ENCODE results near the gene TSHR.
A peak's percentile ranks its signal among the peaks of the same experiment; 100 is the strongest.

TSHR gene

GRCh38 chr14:80988735-80989429 lies 33.5 kb downstream of the TSHR start:
- 83% methylated on average over 6 of the region's 6 CpGs for WGBS (ENCODE audit: insufficient coverage)
- Histone ChIP-seq H3K27ac (ENCODE audit: insufficient read depth in 1 of 2, low read depth in 1 of 2, low read length in 2 of 2, poor library complexity in 1 of 2, severe bottlenecking in 2 of 2) (no peak overlapping the region), H3K4me3 (ENCODE audit: control insufficient read depth in 1 of 7, extremely low read depth in 1 of 7, insufficient read depth in 4 of 7, low read depth in 2 of 7, low read length in 6 of 7) (no peak overlapping the region), H3K9me3 (ENCODE audit: control extremely low read depth in 1 of 5, control insufficient read depth in 4 of 5, insufficient read depth in 2 of 5, low read depth in 1 of 5, low read length in 4 of 5) (no peaks in the 10 kb centered on the region), H3K27me3 (replicated peaks in 2 of 5; ENCODE audit: control insufficient read depth in 4 of 5, insufficient read depth in 5 of 5, low read length in 4 of 5) (peaks cover 0 to 3% (median 0%) of the 10 kb centered on the region in 5 experiments), H3K36me3 (ENCODE audit: control insufficient read depth in 4 of 4, insufficient read depth in 4 of 4, low read length in 3 of 4) (no peaks in the 10 kb centered on the region), H3K4me1 (ENCODE audit: control extremely low read depth in 1 of 4, control insufficient read depth in 4 of 4, insufficient read depth in 4 of 4, low read length in 3 of 4) (no peaks in the 10 kb centered on the region)
- peak in 2 of 3 donors; percentile 17 to 19 for DNase-seq
- POLR2A ChIA-PET: no interaction called here
- CTCF ChIA-PET: interaction anchor here (0.7 to 6.6 kb wide), 9 partner anchors 8 to 223 kb away, joined by 3 to 59 read pairs (median 4); partner anchors contain the start of gene TSHR

- CTCF ChIA-PET: interaction anchor here (1.2 kb wide), 1 partner anchor 220 kb away, joined by 4 read pairs; no protein-coding TSS in a partner anchor
- POLR2A ChIA-PET: no interaction called here
- H3K27me3 ChIP-seq (replicated peaks in 2 of 5; ENCODE audit: control insufficient read depth in 4 of 5, insufficient read depth in 5 of 5, low read length in 4 of 5): peaks cover 0 to 3% (median 0%) of the 10 kb centered on the region in 5 experiments
- H3K4me1 ChIP-seq (ENCODE audit: control extremely low read depth in 1 of 4, control insufficient read depth in 4 of 4, insufficient read depth in 4 of 4, low read length in 3 of 4): peaks cover 0 to 5% (median 1%) of the 10 kb centered on the region in 4 experiments
- no peaks in the 10 kb centered on the region for H3K36me3 ChIP-seq (ENCODE audit: control insufficient read depth in 4 of 4, insufficient read depth in 4 of 4, low read length in 3 of 4)
- no peak overlapping the region for H3K27ac ChIP-seq (ENCODE audit: insufficient read depth in 1 of 2, low read depth in 1 of 2, low read length in 2 of 2, poor library complexity in 1 of 2, severe bottlenecking in 2 of 2)
- DNase-seq: no peak
- no peaks in the 10 kb centered on the region for H3K9me3 ChIP-seq (ENCODE audit: control extremely low read depth in 1 of 5, control insufficient read depth in 4 of 5, insufficient read depth in 2 of 5, low read depth in 1 of 5, low read length in 4 of 5)
- WGBS (ENCODE audit: insufficient coverage): 100% methylated on average over 2 of the region's 3 CpGs
- H3K4me3 ChIP-seq (ENCODE audit: control insufficient read depth in 1 of 7, extremely low read depth in 1 of 7, insufficient read depth in 4 of 7, low read depth in 2 of 7, low read length in 6 of 7): no peak overlapping the region
These were observed 37.2 kb downstream of the TSHR start for GRCh38 chr14:80992580-80992979.

GRCh38 chr14:80996049-80996901 lies 40.9 kb downstream of the TSHR start:
- Histone ChIP-seq H3K27ac (ENCODE audit: insufficient read depth in 1 of 2, low read depth in 1 of 2, low read length in 2 of 2, poor library complexity in 1 of 2, severe bottlenecking in 2 of 2) (no peak overlapping the region), H3K36me3 (ENCODE audit: control insufficient read depth in 4 of 4, insufficient read depth in 4 of 4, low read length in 3 of 4) (no peaks in the 10 kb centered on the region), H3K4me1 (ENCODE audit: control extremely low read depth in 1 of 4, control insufficient read depth in 4 of 4, insufficient read depth in 4 of 4, low read length in 3 of 4) (peaks cover 0 to 5% (median 1%) of the 10 kb centered on the region in 4 experiments), H3K27me3 (replicated peaks in 2 of 5; ENCODE audit: control insufficient read depth in 4 of 5, insufficient read depth in 5 of 5, low read length in 4 of 5) (peaks cover 0 to 5% (median 2%) of the 10 kb centered on the region in 5 experiments), H3K9me3 (ENCODE audit: control extremely low read depth in 1 of 5, control insufficient read depth in 4 of 5, insufficient read depth in 2 of 5, low read depth in 1 of 5, low read length in 4 of 5) (no peaks in the 10 kb centered on the region), H3K4me3 (ENCODE audit: control insufficient read depth in 1 of 7, extremely low read depth in 1 of 7, insufficient read depth in 4 of 7, low read depth in 2 of 7, low read length in 6 of 7) (peak overlapping the region in 2 of 7 experiments; percentile 46 to 52)
- peak; percentile 69 to 84 (median 79) for DNase-seq
- ChIA-PET CTCF (interaction anchor here (0.9 to 5.0 kb wide), 26 partner anchors 9 to 468 kb away, joined by 3 to 48 read pairs (median 4); no protein-coding TSS in a partner anchor), POLR2A (interaction anchor here (1.0 kb wide), 1 partner anchor 174 kb away, joined by 3 read pairs; no protein-coding TSS in a partner anchor)
- WGBS (ENCODE audit: insufficient coverage): 49% methylated on average over 10 of the region's 13 CpGs

GRCh38 chr14:81001447-81001846 lies 46.0 kb downstream of the TSHR start:
- H3K27me3 ChIP-seq (replicated peaks in 2 of 5; ENCODE audit: control insufficient read depth in 4 of 5, insufficient read depth in 5 of 5, low read length in 4 of 5): peaks cover 0 to 8% (median 2%) of the 10 kb centered on the region in 5 experiments
- no peak overlapping the region for H3K4me3 ChIP-seq (ENCODE audit: control insufficient read depth in 1 of 7, extremely low read depth in 1 of 7, insufficient read depth in 4 of 7, low read depth in 2 of 7, low read length in 6 of 7)
- H3K36me3 ChIP-seq (ENCODE audit: control insufficient read depth in 4 of 4, insufficient read depth in 4 of 4, low read length in 3 of 4): no peaks in the 10 kb centered on the region
- H3K4me1 ChIP-seq (ENCODE audit: control extremely low read depth in 1 of 4, control insufficient read depth in 4 of 4, insufficient read depth in 4 of 4, low read length in 3 of 4): peaks cover 0 to 2% (median under 1%) of the 10 kb centered on the region in 4 experiments
- ChIA-PET POLR2A (no interaction called here), CTCF (interaction anchor here (3.0 kb wide), 1 partner anchor 13 kb away, joined by 15 read pairs; no protein-coding TSS in a partner anchor)
- no peak for DNase-seq
- WGBS (ENCODE audit: insufficient coverage): 93% methylated on average over 6 of the region's 6 CpGs
- H3K27ac ChIP-seq (ENCODE audit: insufficient read depth in 1 of 2, low read depth in 1 of 2, low read length in 2 of 2, poor library complexity in 1 of 2, severe bottlenecking in 2 of 2): no peak overlapping the region
- no peaks in the 10 kb centered on the region for H3K9me3 ChIP-seq (ENCODE audit: control extremely low read depth in 1 of 5, control insufficient read depth in 4 of 5, insufficient read depth in 2 of 5, low read depth in 1 of 5, low read length in 4 of 5)

GRCh38 chr14:81004575-81004974 lies 49.2 kb downstream of the TSHR start:
- Histone ChIP-seq H3K4me1 (ENCODE audit: control extremely low read depth in 1 of 4, control insufficient read depth in 4 of 4, insufficient read depth in 4 of 4, low read length in 3 of 4) (no peaks in the 10 kb centered on the region), H3K9me3 (ENCODE audit: control extremely low read depth in 1 of 5, control insufficient read depth in 4 of 5, insufficient read depth in 2 of 5, low read depth in 1 of 5, low read length in 4 of 5) (no peaks in the 10 kb centered on the region), H3K36me3 (ENCODE audit: control insufficient read depth in 4 of 4, insufficient read depth in 4 of 4, low read length in 3 of 4) (no peaks in the 10 kb centered on the region), H3K27ac (ENCODE audit: insufficient read depth in 1 of 2, low read depth in 1 of 2, low read length in 2 of 2, poor library complexity in 1 of 2, severe bottlenecking in 2 of 2) (no peak overlapping the region), H3K27me3 (replicated peaks in 2 of 5; ENCODE audit: control insufficient read depth in 4 of 5, insufficient read depth in 5 of 5, low read length in 4 of 5) (peaks cover 0 to 3% (median 0%) of the 10 kb centered on the region in 5 experiments), H3K4me3 (ENCODE audit: control insufficient read depth in 1 of 7, extremely low read depth in 1 of 7, insufficient read depth in 4 of 7, low read depth in 2 of 7, low read length in 6 of 7) (no peak overlapping the region)
- ChIA-PET POLR2A (no interaction called here), CTCF (no interaction called here)
- DNase-seq: no peak
- WGBS (ENCODE audit: insufficient coverage): 100% methylated on average over 1 of the region's 1 CpG

- no peaks in the 10 kb centered on the region for H3K4me1 ChIP-seq (ENCODE audit: control extremely low read depth in 1 of 4, control insufficient read depth in 4 of 4, insufficient read depth in 4 of 4, low read length in 3 of 4)
- H3K27ac ChIP-seq (ENCODE audit: insufficient read depth in 1 of 2, low read depth in 1 of 2, low read length in 2 of 2, poor library complexity in 1 of 2, severe bottlenecking in 2 of 2): no peak overlapping the region
- WGBS (ENCODE audit: insufficient coverage): 98% methylated on average over 6 of the region's 8 CpGs
- H3K36me3 ChIP-seq (ENCODE audit: control insufficient read depth in 4 of 4, insufficient read depth in 4 of 4, low read length in 3 of 4): no peaks in the 10 kb centered on the region
- DNase-seq: no peak
- CTCF ChIA-PET: interaction anchor here (1.1 kb wide), 1 partner anchor 9 kb away, joined by 3 read pairs; no protein-coding TSS in a partner anchor
- no peak overlapping the region for H3K4me3 ChIP-seq (ENCODE audit: control insufficient read depth in 1 of 7, extremely low read depth in 1 of 7, insufficient read depth in 4 of 7, low read depth in 2 of 7, low read length in 6 of 7)
- no peaks in the 10 kb centered on the region for H3K9me3 ChIP-seq (ENCODE audit: control extremely low read depth in 1 of 5, control insufficient read depth in 4 of 5, insufficient read depth in 2 of 5, low read depth in 1 of 5, low read length in 4 of 5)
- POLR2A ChIA-PET: no interaction called here
- H3K27me3 ChIP-seq (replicated peaks in 2 of 5; ENCODE audit: control insufficient read depth in 4 of 5, insufficient read depth in 5 of 5, low read length in 4 of 5): peaks cover 0 to 3% (median 0%) of the 10 kb centered on the region in 5 experiments
These were observed 50.3 kb downstream of the TSHR start for GRCh38 chr14:81005540-81006228.
